HCT116 (cell line): Measurements from ENCODE around the gene CDKL2. TPM values are rescaled to one million over a fixed set of nuclear protein-coding genes. Genes with fewer than 3 reads are reported as not detected.

ENCODE experiments used
- ATAC-seq: fragments of 200-7000 bp; cut with Tn5 transposase; 2 replicates; pipeline ENCODE4 v1.9.1; 2020; ENCODE audit warnings: mild to moderate bottlenecking, moderate library complexity
- BruUV-seq: library from RNA; stranded (reverse); fragments of 400-500 nt; replicated peaks from 2 replicates; lab custom pipeline; 2021; lab: Mats Ljungman, UMichigan
- CTCF ChIA-PET: fragments of 300-600 bp; sonication (Branson Sonifier 250); formaldehyde crosslinking; loops from one replicate; lab custom pipeline; 2021; ENCODE audit warnings: antibody characterized with exemption; lab: Charles Lee
- POLR2A ChIA-PET: fragments of 300-600, 350-600 bp; sonication (Branson Sonifier 250); formaldehyde crosslinking; loops from one replicate; lab custom pipeline; 2021; ENCODE audit warnings: antibody characterized with exemption; lab: Charles Lee
- RAD21 ChIA-PET, 2 experiments: fragments of 300-600 bp; sonication (Branson Sonifier 250); formaldehyde crosslinking; loops; one replicate each; lab custom pipeline; 2023; ENCODE audit warnings: low total read pairs in 2 of 2; ENCODE audit not compliant: uncharacterized antibody in 2 of 2, unreplicated experiment in 2 of 2, low non-redundant PET in 1 of 2; lab: Charles Lee
- DNase-seq: peaks from one replicate; pipeline ENCODE4 v3.0.0-alpha.2; 2010; ENCODE audit warnings: low read depth, low spot score
- H2AFZ ChIP-seq: fragments of 200-600 bp; shearing (Covaris generic), sonication (generic); 2 replicates; pipeline ENCODE4 v1.6.1; 2017; ENCODE audit warnings: low read depth, mixed run types, mixed read lengths, antibody characterized with exemption, low read length; ENCODE audit not compliant: poor library complexity, severe bottlenecking
- H3K27ac ChIP-seq: 2 replicates; pipeline ENCODE4 v1.5.1; 2012; ENCODE audit warnings: low read depth, low read length
- H3K27me3 ChIP-seq: fragments of 200-600 bp; sonication (generic); 2 replicates; pipeline ENCODE4 v1.6.1; 2016; ENCODE audit warnings: mixed run types, low read length, mixed read lengths; ENCODE audit not compliant: insufficient read depth
- H3K36me3 ChIP-seq, 2 experiments: fragments of 200-500 bp in 1 of 2; fragments of 200-600 bp in 1 of 2; sonication (Bioruptor generic) in 1 of 2; sonication (generic) in 1 of 2; 2 replicates each; pipeline versions ENCODE4 v1.5.1 to v1.6.1; 2014 to 2016; ENCODE audit warnings: low read length in 2 of 2, inconsistent platforms in 1 of 2, mixed read lengths in 1 of 2, mixed run types in 1 of 2; ENCODE audit not compliant: insufficient read depth in 2 of 2, control insufficient read depth in 1 of 2
- H3K4me1 ChIP-seq, 2 experiments: fragments of 200-600 bp in 1 of 2; sonication (generic) in 1 of 2; 2 replicates each; pipeline versions ENCODE4 v1.5.1 to v1.6.1; 2012 to 2017; ENCODE audit warnings: low read length in 2 of 2, inconsistent platforms in 1 of 2, mild to moderate bottlenecking in 1 of 2, mixed read lengths in 1 of 2, mixed run types in 1 of 2, moderate library complexity in 1 of 2; ENCODE audit not compliant: insufficient read depth in 2 of 2, control insufficient read depth in 1 of 2
- H3K4me2 ChIP-seq: fragments of 200-600 bp; sonication (generic); 2 replicates; pipeline ENCODE4 v1.6.1; 2017; ENCODE audit warnings: mixed run types, low read length, mixed read lengths
- H3K4me3 ChIP-seq, 2 experiments: fragments of 200-600 bp in 1 of 2; sonication (generic) in 1 of 2; replicated peaks in 1 of 2; 2 replicates each; pipeline ENCODE4 v1.5.1; 2011 to 2016; ENCODE audit warnings: low read length in 2 of 2, control low read depth in 1 of 2, low read depth in 1 of 2, mild to moderate bottlenecking in 1 of 2, mixed read lengths in 1 of 2, mixed run types in 1 of 2
- H3K79me2 ChIP-seq: fragments of 200-600 bp; sonication (generic); 2 replicates; pipeline ENCODE4 v1.6.1; 2017; ENCODE audit warnings: mild to moderate bottlenecking, mixed run types, low read length, moderate library complexity, mixed read lengths; ENCODE audit not compliant: insufficient read depth
- H3K9ac ChIP-seq: fragments of 200-600 bp; sonication (generic); 2 replicates; pipeline ENCODE4 v1.6.1; 2016; ENCODE audit warnings: low read length, mixed read lengths
- H3K9me2 ChIP-seq: fragments of 200-600 bp; sonication (generic), shearing (Covaris generic); 2 replicates; pipeline ENCODE4 v1.6.1; 2017; ENCODE audit warnings: mixed run types, mild to moderate bottlenecking, moderate library complexity; ENCODE audit not compliant: insufficient read depth
- H3K9me3 ChIP-seq, 2 experiments: fragments of 200-500 bp in 1 of 2; fragments of 200-600 bp in 1 of 2; sonication (Bioruptor generic) in 1 of 2; sonication (generic) in 1 of 2; 2 replicates each; pipeline ENCODE4 v1.6.1; 2014 to 2017; ENCODE audit warnings: low read length in 2 of 2, mixed read lengths in 2 of 2, inconsistent platforms in 1 of 2, low read depth in 1 of 2, mild to moderate bottlenecking in 1 of 2, mixed run types in 1 of 2, moderate library complexity in 1 of 2; ENCODE audit not compliant: control insufficient read depth in 1 of 2, insufficient read depth in 1 of 2
- H4K20me1 ChIP-seq: fragments of 200-600 bp; sonication (generic), shearing (Covaris generic); 2 replicates; pipeline ENCODE4 v1.6.1; 2017; ENCODE audit warnings: mixed run types, mild to moderate bottlenecking, moderate library complexity; ENCODE audit not compliant: insufficient read depth
- CBX3 ChIP-seq: IDR thresholded peaks from 2 replicates; pipeline ENCODE4 v1.6.1; 2012; ENCODE audit warnings: low read depth
- CEBPB ChIP-seq: IDR thresholded peaks from 2 replicates; pipeline ENCODE4 v1.6.1; 2012; ENCODE audit warnings: low read depth
- CTCF ChIP-seq, 3 experiments: fragments of 200-600 bp in 1 of 3; sonication (generic) in 1 of 3; IDR thresholded peaks in 2 of 3; conservative IDR thresholded peaks in 1 of 3; 2 replicates each; pipeline ENCODE4 v1.5.1; 2012 to 2017; ENCODE audit warnings: low read depth in 2 of 3, low read length in 2 of 3, antibody characterized with exemption in 1 of 3, borderline replicate concordance in 1 of 3, control low read depth in 1 of 3, mild to moderate bottlenecking in 1 of 3, mixed read lengths in 1 of 3, mixed run types in 1 of 3, moderate library complexity in 1 of 3; ENCODE audit not compliant: insufficient read depth in 1 of 3
- EGR1 ChIP-seq: IDR thresholded peaks from 2 replicates; pipeline ENCODE4 v1.6.1; 2012; ENCODE audit warnings: low read depth
- ELF1 ChIP-seq: IDR thresholded peaks from 2 replicates; pipeline ENCODE4 v1.6.1; 2012; ENCODE audit warnings: low read depth, borderline replicate concordance
- EZH2 ChIP-seq: fragments of 200-600 bp; sonication (generic); IDR thresholded peaks from 2 replicates; pipeline ENCODE4 v1.6.1; 2017; ENCODE audit warnings: antibody characterized with exemption, mixed run types
- EZH2phosphoT487 ChIP-seq: fragments of 200-600 bp; IDR thresholded peaks from 2 replicates; pipeline ENCODE4 v1.6.1; 2018; ENCODE audit warnings: antibody characterized with exemption, borderline replicate concordance
- FOSL1 ChIP-seq: IDR thresholded peaks from 2 replicates; pipeline ENCODE4 v1.6.1; 2012; ENCODE audit warnings: low read depth
- JUND ChIP-seq: IDR thresholded peaks from 2 replicates; pipeline ENCODE4 v1.6.1; 2012
- MAX ChIP-seq: IDR thresholded peaks from 2 replicates; pipeline ENCODE4 v1.6.1; 2012
- POLR2A ChIP-seq: IDR thresholded peaks from 2 replicates; pipeline ENCODE4 v1.7.0; 2011; ENCODE audit warnings: borderline replicate concordance; ENCODE audit not compliant: insufficient read depth, insufficient read length; ENCODE audit errors: extremely low read depth
- POLR2AphosphoS5 ChIP-seq: IDR thresholded peaks from 2 replicates; pipeline ENCODE4 v1.6.1; 2011; ENCODE audit warnings: mild to moderate bottlenecking, low read depth, low read length, moderate library complexity
- RAD21 ChIP-seq: IDR thresholded peaks from 2 replicates; pipeline ENCODE4 v1.6.1; 2012; ENCODE audit warnings: low read depth, mild to moderate bottlenecking
- REST ChIP-seq: IDR thresholded peaks from 2 replicates; pipeline ENCODE4 v1.6.1; 2012; ENCODE audit warnings: low read depth
- SIN3A ChIP-seq: IDR thresholded peaks from 2 replicates; pipeline ENCODE4 v1.6.1; 2012; ENCODE audit warnings: low read depth
- SP1 ChIP-seq: IDR thresholded peaks from 2 replicates; pipeline ENCODE4 v1.6.1; 2012; ENCODE audit warnings: low read depth
- SRF ChIP-seq: IDR thresholded peaks from 2 replicates; pipeline ENCODE4 v1.6.1; 2012; ENCODE audit warnings: low read depth
- TCF7L2 ChIP-seq: IDR thresholded peaks from 2 replicates; pipeline ENCODE4 v1.7.0; 2011; ENCODE audit warnings: borderline replicate concordance, inconsistent platforms; ENCODE audit not compliant: insufficient read depth, insufficient read length; ENCODE audit errors: extremely low read depth
- ZBTB33 ChIP-seq: IDR thresholded peaks from 2 replicates; pipeline ENCODE4 v1.6.1; 2011; ENCODE audit warnings: mild to moderate bottlenecking, low read length, moderate library complexity; ENCODE audit not compliant: insufficient replicate concordance; ENCODE audit errors: extremely low read depth
- ZFX ChIP-seq: fragments of 450-650 bp; IDR thresholded peaks from 2 replicates; pipeline ENCODE4 v1.6.1; 2017
- intact Hi-C: fragments of 100-400 bp; cut with micrococcal nuclease; formaldehyde crosslinking; loops from 2 replicates; pipeline ENCODE4 v1.10.0; 2022
- total RNA-seq: library from RNA; stranded (reverse); gene quantifications from one replicate; pipeline ENCODE4 v1.2.1, GENCODE V29; 2021; ENCODE audit not compliant: unreplicated experiment

CDKL2 gene
- total RNA-seq, 1 experiment from 2014 or later = 1.2 TPM

- no peaks in the 10 kb centered on the region for H4K20me1 ChIP-seq
- ChIA-PET POLR2A (interaction anchor here (0.7 kb wide), 1 partner anchor 20 kb away, joined by 3 read pairs; no protein-coding TSS in a partner anchor), CTCF (no interaction called here), RAD21 (no interaction called here)
- no peaks in the 10 kb centered on the region for H3K79me2 ChIP-seq
- H3K27me3 ChIP-seq = no peaks in the 10 kb centered on the region
- no peak overlapping the region for H3K4me2 ChIP-seq
- H3K4me3 ChIP-seq = no peak overlapping the region
- no peak overlapping the region for H3K27ac ChIP-seq
- H3K9me2 ChIP-seq = no peaks in the 10 kb centered on the region
- ATAC-seq (no peak), DNase-seq (no peak)
- H3K36me3 ChIP-seq = no peaks in the 10 kb centered on the region
- H3K4me1 ChIP-seq = peaks cover 0 to 2% of the 10 kb centered on the region in 2 experiments; a peak in 1 of 4 replicates
- intact Hi-C loops = no loop called here
- H3K9ac ChIP-seq = no peak overlapping the region
- H3K9me3 ChIP-seq = no peaks in the 10 kb centered on the region
- no peak overlapping the region for H2AFZ ChIP-seq
- no peak for TF ChIP-seq FOSL1
- TF ChIP-seq MAX = no peak
- TF ChIP-seq TCF7L2 = no peak
- no peak for TF ChIP-seq SP1
- no peak for TF ChIP-seq EGR1
- TF ChIP-seq CEBPB = no peak
- TF ChIP-seq EZH2 = no peak
- no peak for TF ChIP-seq ELF1
- TF ChIP-seq RAD21 = no peak
- no peak for TF ChIP-seq SRF
- no peak for TF ChIP-seq SIN3A
- TF ChIP-seq EZH2phosphoT487 = no peak
- TF ChIP-seq CTCF (IDR thresholded peaks at IDR 0.05 in 2 of 3, conservative IDR thresholded peaks at IDR 0.05 in 1 of 3; ENCODE audit: borderline replicate concordance in 1 of 3, insufficient read depth in 1 of 3, low read depth in 2 of 3, low read length in 2 of 3) = no peak
- TF ChIP-seq POLR2A = no peak
- TF ChIP-seq REST = no peak
- TF ChIP-seq ZFX = no peak
- TF ChIP-seq JUND = no peak
- TF ChIP-seq ZBTB33 = no peak
- TF ChIP-seq POLR2AphosphoS5 = no peak
- TF ChIP-seq CBX3 = no peak
- no TSS peak for BruUV-seq
Measured at GRCh38 chr4:75547647-75548387, 82.5 kb downstream of the CDKL2 start.
